HepG2 (cell line): ENCODE data around the gene CA7. TPM values are rescaled to one million over a fixed set of nuclear protein-coding genes. Genes with fewer than 3 reads are reported as not detected.
A peak's percentile ranks its signal among the peaks of the same experiment; 100 is the strongest.

ENCODE experiments used
- ATF2 ChIP-seq: sonication (generic); formaldehyde crosslinking; IDR thresholded peaks from 2 replicates; pipeline ENCODE4 v1.4.0; 2020; ENCODE audit warnings: missing genetic modification reagents
- BRCA1 ChIP-seq: sonication (generic); formaldehyde crosslinking; IDR thresholded peaks from 2 replicates; pipeline ENCODE4 v1.4.0; 2020; ENCODE audit warnings: missing genetic modification reagents
- EHMT2 ChIP-seq: fragments of 200-600 bp; sonication (generic); IDR thresholded peaks from 2 replicates; pipeline ENCODE4 v1.7.0; 2017; ENCODE audit warnings: antibody characterized with exemption, low read depth, low read length, borderline replicate concordance
- ELF3 ChIP-seq: IDR thresholded peaks from 2 replicates; pipeline ENCODE4 v1.6.1; 2016; ENCODE audit warnings: missing genetic modification reagents, missing compliant biosample characterization
- GMEB1 ChIP-seq: sonication (generic); formaldehyde crosslinking; IDR thresholded peaks from 2 replicates; pipeline ENCODE4 v1.5.1; 2020; ENCODE audit warnings: missing genetic modification reagents, mild to moderate bottlenecking, borderline replicate concordance
- HNF4G ChIP-seq, 2 experiments: sonication (generic) in 1 of 2; formaldehyde crosslinking in 1 of 2; IDR thresholded peaks; 2 replicates each; pipeline versions ENCODE4 v1.4.0 to v1.6.1; 2011 to 2020; ENCODE audit warnings: borderline replicate concordance in 2 of 2, low read depth in 2 of 2, mild to moderate bottlenecking in 2 of 2, low read length in 1 of 2, missing genetic modification reagents in 1 of 2, moderate library complexity in 1 of 2
- HOXA7 ChIP-seq: sonication (generic); formaldehyde crosslinking; IDR thresholded peaks from 2 replicates; pipeline ENCODE4 v1.8.1; 2022; ENCODE audit warnings: mild to moderate bottlenecking, missing genetic modification reagents, moderate library complexity
- KDM5A ChIP-seq: fragments of 200-600 bp; sonication (generic); IDR thresholded peaks from 2 replicates; pipeline ENCODE4 v1.7.0; 2018; ENCODE audit warnings: antibody characterized with exemption, mild to moderate bottlenecking, low read length, borderline replicate concordance
- NR2F2 ChIP-seq: IDR thresholded peaks from 2 replicates; pipeline ENCODE4 v1.6.1; 2012; ENCODE audit warnings: low read depth, inconsistent platforms, borderline replicate concordance
- THAP8 ChIP-seq: sonication (generic); formaldehyde crosslinking; IDR thresholded peaks from 2 replicates; pipeline ENCODE4 v1.5.1; 2020; ENCODE audit warnings: missing genetic modification reagents, mild to moderate bottlenecking, borderline replicate concordance
- ZNF788 ChIP-seq: sonication (generic); formaldehyde crosslinking; IDR thresholded peaks from 2 replicates; pipeline ENCODE4 v1.5.0; 2020; ENCODE audit warnings: mild to moderate bottlenecking, missing genetic modification reagents, borderline replicate concordance
- polyA plus RNA-seq, 8 experiments: library from polyadenylated mRNA; depleted of rRNA in 3 of 8; stranded (reverse) in 7 of 8; unstranded in 1 of 8; fragments of >200 nt; fragmentation: Illumina TruSeq in 4 of 8; extraction: Trizol in 4 of 8; gene quantifications; 2 replicates each; pipeline versions ENCODE4 v1.2.1 to v1.2.3, GENCODE V29; 2011 to 2016; ENCODE audit warnings: low read depth in 4 of 8, missing spikeins in 1 of 8, mixed read lengths in 1 of 8; ENCODE audit not compliant: insufficient read depth in 1 of 8
- total RNA-seq, 5 experiments: library from RNA; depleted of rRNA; stranded (reverse); fragments of >200 nt; fragmentation: Illumina TruSeq; extraction: Trizol; gene quantifications; 2 replicates each; pipeline ENCODE4 v1.2.3, GENCODE V29; 2016; ENCODE audit warnings: low read depth in 1 of 5
- TF ChIP-seq, protein P1 (sequence below): IDR thresholded peaks from 2 replicates; pipeline ENCODE4 v1.6.1; 2016

The CA7 gene
- total and polyA plus RNA-seq, 2 of the 13 experiments (the other 11 are each of a cell fraction or from before 2014, with no cell fraction given) = not detected

DNA sequence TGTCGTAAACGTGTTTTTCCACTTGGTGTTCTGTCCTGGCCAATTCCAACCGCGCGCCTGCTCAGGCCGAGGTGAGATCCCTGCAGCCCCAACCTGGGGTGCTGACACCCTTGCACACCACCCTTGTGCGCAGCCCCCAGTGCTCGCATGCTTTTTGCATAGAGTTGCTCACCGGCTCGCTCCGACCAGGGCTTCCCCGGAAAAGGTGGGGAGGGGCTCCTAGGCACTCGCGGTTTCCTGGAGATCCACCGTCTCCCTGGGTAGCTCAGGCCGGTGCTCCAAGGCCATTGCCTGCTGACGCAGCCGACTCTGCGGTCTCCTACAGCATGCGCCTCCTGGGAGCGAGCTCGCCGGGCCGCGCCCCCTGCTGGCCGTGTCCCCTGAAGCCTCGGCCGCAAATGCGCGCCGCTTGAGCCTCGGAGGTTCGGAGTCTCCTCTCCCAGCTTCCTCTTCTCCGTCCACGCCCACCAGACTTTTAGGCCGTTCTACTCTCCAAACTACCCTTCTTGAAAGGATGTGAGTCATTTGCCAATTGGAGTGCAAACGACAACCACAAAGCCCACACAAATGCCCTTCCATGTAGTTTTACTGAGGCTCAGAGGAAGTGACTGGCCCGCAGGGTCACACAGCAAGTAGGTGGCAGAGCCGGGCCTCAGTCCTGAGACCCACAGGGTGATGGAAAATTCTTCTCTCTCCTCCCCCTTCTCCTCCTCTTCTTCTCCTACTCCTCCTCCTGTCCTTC lies 28.9 kb downstream of the CA7 start (continued):
- TF ChIP-seq, protein P1, sequence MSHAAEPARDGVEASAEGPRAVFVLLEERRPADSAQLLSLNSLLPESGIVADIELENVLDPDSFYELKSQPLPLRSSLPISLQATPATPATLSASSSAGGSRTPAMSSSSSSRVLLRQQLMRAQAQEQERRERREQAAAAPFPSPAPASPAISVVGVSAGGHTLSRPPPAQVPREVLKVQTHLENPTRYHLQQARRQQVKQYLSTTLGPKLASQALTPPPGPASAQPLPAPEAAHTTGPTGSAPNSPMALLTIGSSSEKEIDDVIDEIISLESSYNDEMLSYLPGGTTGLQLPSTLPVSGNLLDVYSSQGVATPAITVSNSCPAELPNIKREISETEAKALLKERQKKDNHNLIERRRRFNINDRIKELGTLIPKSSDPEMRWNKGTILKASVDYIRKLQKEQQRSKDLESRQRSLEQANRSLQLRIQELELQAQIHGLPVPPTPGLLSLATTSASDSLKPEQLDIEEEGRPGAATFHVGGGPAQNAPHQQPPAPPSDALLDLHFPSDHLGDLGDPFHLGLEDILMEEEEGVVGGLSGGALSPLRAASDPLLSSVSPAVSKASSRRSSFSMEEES (CRISPR knock-in tag) = 0 out of 2 replicates have a peak, but pooled peaks have one; percentile 61
- TF ChIP-seq NR2F2 (no peak), THAP8 (no peak), HNF4G (IDR thresholded peaks at IDR 0.05; ENCODE audit: borderline replicate concordance, low read depth, low read length) (no peak), HNF4G (CRISPR knock-in tag; IDR thresholded peaks at IDR 0.05; ENCODE audit: borderline replicate concordance, low read depth) (0 out of 2 replicates have a peak, but pooled peaks have one; percentile 27), HOXA7 (CRISPR knock-in tag) (no peak), BRCA1 (CRISPR knock-in tag) (no peak), ZNF788 (CRISPR knock-in tag) (peak; percentile 95), ELF3 (CRISPR knock-in tag) (peak; percentile 72; the same call in 1 of the 2 replicates), KDM5A (no peak), EHMT2 (no peak), ATF2 (no peak; the same call in 1 of the 2 replicates), GMEB1 (CRISPR knock-in tag) (no peak; the same call in 1 of the 2 replicates)
